Peyer's patch (tissue), 4 donors: Measurements from ENCODE around the gene PLD1.

ENCODE experiments used
- CTCF ChIP-seq, 6 experiments: fragments of 450-650 bp in 4 of 6; fragments of 200-600 bp in 2 of 6; sonication (generic) in 1 of 6; IDR thresholded peaks; one replicate each; pipeline ENCODE4 v1.5.1; 2017 to 2019; ENCODE audit warnings: antibody characterized with exemption in 6 of 6, mild to moderate bottlenecking in 3 of 6, moderate library complexity in 1 of 6
- POLR2A ChIP-seq, 2 donors: fragments of 450-650 bp; IDR thresholded peaks; one replicate each; pipeline ENCODE4 v1.5.1; 2017; ENCODE audit warnings: antibody characterized with exemption in 2 of 2, mild to moderate bottlenecking in 2 of 2, moderate library complexity in 2 of 2

DNA sequence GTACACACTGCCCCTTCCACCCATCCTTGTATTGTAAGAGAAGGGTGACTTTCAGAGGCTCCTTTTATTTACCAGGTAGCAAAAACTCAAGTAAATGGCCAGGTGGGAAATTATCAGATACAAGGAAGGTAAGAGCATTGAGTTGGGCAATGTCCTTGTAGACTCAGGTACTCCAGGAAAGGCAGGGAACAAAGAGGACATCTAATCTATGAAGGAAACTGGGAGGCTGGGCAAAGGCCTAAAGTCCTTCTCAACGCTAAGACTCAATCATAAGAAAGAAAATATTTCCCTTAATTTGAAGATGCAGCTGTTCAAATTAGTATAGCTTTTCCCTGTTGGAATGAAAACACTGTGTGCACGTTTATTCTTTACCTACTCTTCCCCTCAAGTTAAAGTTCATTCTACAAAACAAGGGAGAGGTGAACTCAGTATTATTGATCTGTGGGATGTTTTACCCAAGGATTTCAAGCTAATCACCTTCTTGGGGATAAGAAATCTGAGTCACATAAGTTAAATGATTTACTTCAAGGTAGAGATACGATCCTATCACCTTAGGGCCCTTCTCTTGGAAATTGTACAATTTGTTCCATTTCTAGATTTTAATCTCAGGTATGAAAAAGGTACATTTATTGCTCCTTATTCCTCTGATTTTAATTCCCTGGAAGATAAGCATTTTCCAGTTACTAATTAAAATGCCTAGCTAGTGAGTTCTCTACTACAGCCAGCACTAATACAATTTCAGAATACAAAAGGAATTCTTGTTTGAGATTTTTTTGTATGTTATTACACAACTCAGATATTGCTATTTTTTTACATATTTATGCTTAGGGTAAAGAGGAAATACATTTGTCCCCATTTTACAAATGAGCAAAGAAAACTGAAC lies 80.6 kb downstream of the PLD1 start:
- TF ChIP-seq POLR2A (IDR thresholded peaks at IDR 0.05) (no peak), CTCF (IDR thresholded peaks at IDR 0.05) (no peak)
